SK-N-SH treated with all-trans-retinoic acid at 6 μM for 48 hours (cell line): ENCODE data around the gene ASCC1.

Experiments
- ATAC-seq: fragments of 200-7000 bp; cut with Tn5 transposase; 3 replicates; pipeline ENCODE4 v1.9.1; 2020; ENCODE audit warnings: mild to moderate bottlenecking, moderate library complexity
- ARNTL ChIP-seq: fragments of 450-650 bp; formaldehyde crosslinking; IDR thresholded peaks from 2 replicates; pipeline ENCODE4 v1.5.0; 2020; ENCODE audit warnings: low read depth, mild to moderate bottlenecking, moderate library complexity, borderline replicate concordance
- BACH2 ChIP-seq: fragments of 250-450 bp; sonication (Bioruptor Pico); IDR thresholded peaks from 2 replicates; pipeline ENCODE4 v1.9.0; 2021; ENCODE audit warnings: mild to moderate bottlenecking, borderline replicate concordance
- CSDC2 ChIP-seq: fragments of 250-450 bp; sonication (Bioruptor Pico); IDR thresholded peaks from 2 replicates; pipeline ENCODE4 v1.5.0; 2020; ENCODE audit warnings: mild to moderate bottlenecking, moderate library complexity
- ESRRG ChIP-seq: fragments of 250-450 bp; sonication (Bioruptor Pico); IDR thresholded peaks from 2 replicates; pipeline ENCODE4 v1.6.1; 2021; ENCODE audit warnings: mild to moderate bottlenecking
- GLIS3 ChIP-seq: fragments of 250-450 bp; sonication (Bioruptor Pico); IDR thresholded peaks from 2 replicates; pipeline ENCODE4 v1.5.0; 2020; ENCODE audit warnings: mild to moderate bottlenecking, moderate library complexity
- ISL1 ChIP-seq: fragments of 250-450 bp; sonication (Bioruptor Pico); IDR thresholded peaks from 2 replicates; pipeline ENCODE4 v2.1.2; 2022; ENCODE audit warnings: mild to moderate bottlenecking, moderate library complexity
- OSR1 ChIP-seq: fragments of 250-450 bp; sonication (Bioruptor Pico); IDR thresholded peaks from 2 replicates; pipeline ENCODE4 v1.8.0; 2022; ENCODE audit warnings: moderate library complexity, mild to moderate bottlenecking, inconsistent platforms
- PATZ1 ChIP-seq: fragments of 250-450 bp; sonication (Bioruptor Pico); IDR thresholded peaks from 2 replicates; pipeline ENCODE4 v1.8.0; 2020; ENCODE audit warnings: mild to moderate bottlenecking, moderate library complexity, borderline replicate concordance
- PPARA ChIP-seq: fragments of 250-450 bp; sonication (Bioruptor Pico); IDR thresholded peaks from 2 replicates; pipeline ENCODE4 v1.5.0; 2020; ENCODE audit warnings: mild to moderate bottlenecking, borderline replicate concordance
- RARB ChIP-seq: fragments of 250-450 bp; sonication (Bioruptor Pico); IDR thresholded peaks from 2 replicates; pipeline ENCODE4 v1.8.0; 2021; ENCODE audit warnings: mild to moderate bottlenecking, moderate library complexity
- SNAI2 ChIP-seq: fragments of 250-450 bp; sonication (Bioruptor Pico); IDR thresholded peaks from 2 replicates; pipeline ENCODE4 v1.5.0; 2020; ENCODE audit warnings: mild to moderate bottlenecking, moderate library complexity
- TOX ChIP-seq: fragments of 250-450 bp; sonication (Bioruptor Pico); IDR thresholded peaks from 2 replicates; pipeline ENCODE4 v1.8.0; 2021; ENCODE audit warnings: mild to moderate bottlenecking, moderate library complexity, borderline replicate concordance
- ZC3H10 ChIP-seq: fragments of 250-450 bp; sonication (Bioruptor Pico); IDR thresholded peaks from 2 replicates; pipeline ENCODE4 v1.5.1; 2021; ENCODE audit warnings: mild to moderate bottlenecking, moderate library complexity
- ZFP3 ChIP-seq: fragments of 250-450 bp; sonication (Bioruptor Pico); IDR thresholded peaks from 2 replicates; pipeline ENCODE4 v1.5.0; 2020; ENCODE audit warnings: mild to moderate bottlenecking, moderate library complexity
- ZFP30 ChIP-seq: fragments of 450-650 bp; formaldehyde crosslinking; IDR thresholded peaks from 2 replicates; pipeline ENCODE4 v1.5.0; 2022; ENCODE audit warnings: mild to moderate bottlenecking, moderate library complexity
- ZNF70 ChIP-seq: fragments of 450-650 bp; formaldehyde crosslinking; IDR thresholded peaks from 2 replicates; pipeline ENCODE4 v1.5.0; 2020; ENCODE audit warnings: mild to moderate bottlenecking, moderate library complexity
- ZNF8 ChIP-seq: fragments of 450-650 bp; formaldehyde crosslinking; IDR thresholded peaks from 2 replicates; pipeline ENCODE4 v1.5.0; 2020; ENCODE audit warnings: mild to moderate bottlenecking, moderate library complexity
- TF ChIP-seq, protein P1 (sequence below): fragments of 250-450 bp; sonication (Bioruptor Pico); IDR thresholded peaks from 2 replicates; pipeline ENCODE4 v1.5.1; 2020; ENCODE audit warnings: low read depth, mild to moderate bottlenecking, moderate library complexity
- TF ChIP-seq, protein P2 (sequence below): fragments of 250-450 bp; sonication (Bioruptor Pico); IDR thresholded peaks from 2 replicates; pipeline ENCODE4 v1.8.0; 2021; ENCODE audit warnings: low read depth, mild to moderate bottlenecking, moderate library complexity, borderline replicate concordance
- TF ChIP-seq, protein P3 (sequence below): fragments of 250-450 bp; sonication (Bioruptor Pico); IDR thresholded peaks from 2 replicates; pipeline ENCODE4 v1.5.1; 2021; ENCODE audit warnings: mild to moderate bottlenecking, moderate library complexity
- TF ChIP-seq, protein P4 (sequence below): fragments of 250-450 bp; sonication (Bioruptor Pico); IDR thresholded peaks from 2 replicates; pipeline ENCODE4 v1.5.0; 2020; ENCODE audit warnings: mild to moderate bottlenecking, moderate library complexity

The ASCC1 gene

GRCh38 chr10:72239409-72239808 lies 23.3 kb upstream of the ASCC1 start:
- no peak for ATAC-seq

DNA sequence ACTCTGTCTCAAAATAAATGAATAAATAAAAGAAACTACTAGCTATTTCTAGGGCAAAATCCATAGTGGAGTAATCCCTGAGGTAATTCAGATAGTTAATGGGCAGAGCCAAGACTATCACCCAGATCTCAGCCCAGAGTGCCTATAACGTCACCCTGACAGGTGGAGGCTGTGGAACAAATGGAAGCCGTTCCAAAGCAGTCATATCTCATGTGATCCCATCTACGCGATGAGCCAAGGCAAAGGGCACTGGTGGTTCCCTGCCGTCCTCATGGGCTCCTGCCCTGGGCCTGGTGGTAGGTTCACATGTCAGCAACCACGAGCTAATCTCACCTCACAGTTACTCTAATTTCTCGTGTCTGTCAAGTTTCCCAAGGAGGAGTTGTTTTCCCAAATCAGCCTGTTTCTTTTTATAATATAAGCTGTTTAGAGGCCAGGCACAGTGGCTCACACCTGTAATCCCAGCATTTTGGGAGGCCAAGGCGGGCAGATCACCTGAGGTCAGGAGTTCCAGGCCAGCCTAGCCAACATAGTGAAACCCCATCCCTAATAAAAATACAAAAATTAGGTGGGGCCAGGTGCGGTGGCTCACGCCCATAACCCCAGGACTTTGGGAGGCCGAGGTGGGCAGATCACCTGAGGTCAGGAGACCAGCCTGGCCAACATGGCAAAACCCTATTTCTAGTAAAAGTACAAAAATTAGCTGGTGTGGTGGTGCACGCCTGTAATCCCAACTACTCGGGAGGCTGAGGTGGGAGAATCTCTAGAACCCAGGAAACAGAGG lies 22.5 kb upstream of the ASCC1 start:
- no peak for TF ChIP-seq OSR1 (CRISPR knock-in tag)
- TF ChIP-seq TOX (CRISPR knock-in tag): no peak
- no peak for TF ChIP-seq PPARA (CRISPR knock-in tag)
- no peak for TF ChIP-seq ARNTL
- no peak for TF ChIP-seq SNAI2 (CRISPR knock-in tag)
- TF ChIP-seq, protein P1, sequence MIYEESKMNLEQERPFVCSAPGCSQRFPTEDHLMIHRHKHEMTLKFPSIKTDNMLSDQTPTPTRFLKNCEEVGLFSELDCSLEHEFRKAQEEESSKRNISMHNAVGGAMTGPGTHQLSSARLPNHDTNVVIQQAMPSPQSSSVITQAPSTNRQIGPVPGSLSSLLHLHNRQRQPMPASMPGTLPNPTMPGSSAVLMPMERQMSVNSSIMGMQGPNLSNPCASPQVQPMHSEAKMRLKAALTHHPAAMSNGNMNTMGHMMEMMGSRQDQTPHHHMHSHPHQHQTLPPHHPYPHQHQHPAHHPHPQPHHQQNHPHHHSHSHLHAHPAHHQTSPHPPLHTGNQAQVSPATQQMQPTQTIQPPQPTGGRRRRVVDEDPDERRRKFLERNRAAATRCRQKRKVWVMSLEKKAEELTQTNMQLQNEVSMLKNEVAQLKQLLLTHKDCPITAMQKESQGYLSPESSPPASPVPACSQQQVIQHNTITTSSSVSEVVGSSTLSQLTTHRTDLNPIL (CRISPR knock-in tag): no peak
- TF ChIP-seq GLIS3 (CRISPR knock-in tag): no peak
- no peak for TF ChIP-seq RARB (CRISPR knock-in tag)
- ATAC-seq: no peak

More at GRCh38 chr10:72239409-72239808, 23.3 kb upstream of the ASCC1 start:
- TF ChIP-seq ARNTL: no peak
- TF ChIP-seq SNAI2 (CRISPR knock-in tag): no peak
- no peak for TF ChIP-seq CSDC2
- TF ChIP-seq TOX (CRISPR knock-in tag): no peak
- TF ChIP-seq, protein P2, sequence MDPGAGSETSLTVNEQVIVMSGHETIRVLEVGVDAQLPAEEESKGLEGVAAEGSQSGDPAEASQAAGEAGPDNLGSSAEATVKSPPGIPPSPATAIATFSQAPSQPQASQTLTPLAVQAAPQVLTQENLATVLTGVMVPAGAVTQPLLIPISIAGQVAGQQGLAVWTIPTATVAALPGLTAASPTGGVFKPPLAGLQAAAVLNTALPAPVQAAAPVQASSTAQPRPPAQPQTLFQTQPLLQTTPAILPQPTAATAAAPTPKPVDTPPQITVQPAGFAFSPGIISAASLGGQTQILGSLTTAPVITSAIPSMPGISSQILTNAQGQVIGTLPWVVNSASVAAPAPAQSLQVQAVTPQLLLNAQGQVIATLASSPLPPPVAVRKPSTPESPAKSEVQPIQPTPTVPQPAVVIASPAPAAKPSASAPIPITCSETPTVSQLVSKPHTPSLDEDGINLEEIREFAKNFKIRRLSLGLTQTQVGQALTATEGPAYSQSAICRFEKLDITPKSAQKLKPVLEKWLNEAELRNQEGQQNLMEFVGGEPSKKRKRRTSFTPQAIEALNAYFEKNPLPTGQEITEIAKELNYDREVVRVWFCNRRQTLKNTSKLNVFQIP (CRISPR knock-in tag): no peak
- TF ChIP-seq ISL1 (CRISPR knock-in tag): no peak
- TF ChIP-seq GLIS3 (CRISPR knock-in tag): no peak
- no peak for TF ChIP-seq RARB (CRISPR knock-in tag)
- TF ChIP-seq ZC3H10 (CRISPR knock-in tag): no peak
- TF ChIP-seq ZFP3 (CRISPR knock-in tag): no peak
- no peak for TF ChIP-seq PPARA (CRISPR knock-in tag)
- no peak for TF ChIP-seq PATZ1
- no peak for TF ChIP-seq ZNF8 (CRISPR knock-in tag)
- TF ChIP-seq, protein P3, sequence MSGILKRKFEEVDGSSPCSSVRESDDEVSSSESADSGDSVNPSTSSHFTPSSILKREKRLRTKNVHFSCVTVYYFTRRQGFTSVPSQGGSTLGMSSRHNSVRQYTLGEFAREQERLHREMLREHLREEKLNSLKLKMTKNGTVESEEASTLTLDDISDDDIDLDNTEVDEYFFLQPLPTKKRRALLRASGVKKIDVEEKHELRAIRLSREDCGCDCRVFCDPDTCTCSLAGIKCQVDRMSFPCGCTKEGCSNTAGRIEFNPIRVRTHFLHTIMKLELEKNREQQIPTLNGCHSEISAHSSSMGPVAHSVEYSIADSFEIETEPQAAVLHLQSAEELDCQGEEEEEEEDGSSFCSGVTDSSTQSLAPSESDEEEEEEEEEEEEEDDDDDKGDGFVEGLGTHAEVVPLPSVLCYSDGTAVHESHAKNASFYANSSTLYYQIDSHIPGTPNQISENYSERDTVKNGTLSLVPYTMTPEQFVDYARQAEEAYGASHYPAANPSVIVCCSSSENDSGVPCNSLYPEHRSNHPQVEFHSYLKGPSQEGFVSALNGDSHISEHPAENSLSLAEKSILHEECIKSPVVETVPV: no peak
- no peak for TF ChIP-seq ZFP30

DNA sequence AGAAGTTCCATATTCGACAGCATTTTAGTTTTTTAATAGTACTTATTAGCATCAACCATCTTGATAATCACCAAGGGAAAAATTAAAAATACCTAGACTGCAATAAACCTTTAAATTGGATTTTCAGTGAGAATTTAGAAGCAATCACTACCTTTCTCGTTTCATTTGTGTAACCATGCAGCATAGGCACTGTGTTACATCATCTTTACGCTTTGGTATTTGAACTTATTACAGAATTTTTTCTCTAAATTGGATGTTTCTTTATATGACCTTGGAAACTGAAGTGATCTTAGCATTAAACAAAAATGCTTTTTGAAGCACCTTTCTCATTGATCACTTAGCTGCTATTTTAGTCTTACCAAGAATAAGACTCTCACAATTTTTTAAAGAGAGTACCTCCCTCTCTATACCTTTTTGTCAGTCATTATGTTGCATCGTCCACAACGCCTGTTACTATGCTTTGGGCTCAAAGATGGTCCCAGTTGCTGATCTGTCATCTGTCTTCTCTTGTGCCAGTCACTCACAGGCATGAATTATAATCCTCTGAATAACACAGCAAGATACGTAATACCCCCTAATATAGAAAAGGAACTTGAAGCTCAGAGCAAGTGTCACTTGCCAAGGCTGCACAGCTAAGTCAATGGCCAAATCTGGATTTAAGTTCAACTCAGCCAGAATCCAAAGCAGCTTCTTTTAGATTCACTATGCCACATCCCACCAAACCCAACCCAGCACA lies 19.6 kb upstream of the ASCC1 start:
- no peak for ATAC-seq
- TF ChIP-seq PPARA (CRISPR knock-in tag) (no peak), PATZ1 (no peak), CSDC2 (no peak), BACH2 (CRISPR knock-in tag) (no peak), SNAI2 (CRISPR knock-in tag) (no peak), RARB (CRISPR knock-in tag) (no peak), ZFP3 (CRISPR knock-in tag) (no peak), ESRRG (CRISPR knock-in tag) (no peak), TOX (CRISPR knock-in tag) (no peak), GLIS3 (CRISPR knock-in tag) (no peak), ZNF70 (no peak)
- TF ChIP-seq, protein P2 (CRISPR knock-in tag): no peak
- TF ChIP-seq, protein P1 (CRISPR knock-in tag): no peak
- TF ChIP-seq, protein P4, sequence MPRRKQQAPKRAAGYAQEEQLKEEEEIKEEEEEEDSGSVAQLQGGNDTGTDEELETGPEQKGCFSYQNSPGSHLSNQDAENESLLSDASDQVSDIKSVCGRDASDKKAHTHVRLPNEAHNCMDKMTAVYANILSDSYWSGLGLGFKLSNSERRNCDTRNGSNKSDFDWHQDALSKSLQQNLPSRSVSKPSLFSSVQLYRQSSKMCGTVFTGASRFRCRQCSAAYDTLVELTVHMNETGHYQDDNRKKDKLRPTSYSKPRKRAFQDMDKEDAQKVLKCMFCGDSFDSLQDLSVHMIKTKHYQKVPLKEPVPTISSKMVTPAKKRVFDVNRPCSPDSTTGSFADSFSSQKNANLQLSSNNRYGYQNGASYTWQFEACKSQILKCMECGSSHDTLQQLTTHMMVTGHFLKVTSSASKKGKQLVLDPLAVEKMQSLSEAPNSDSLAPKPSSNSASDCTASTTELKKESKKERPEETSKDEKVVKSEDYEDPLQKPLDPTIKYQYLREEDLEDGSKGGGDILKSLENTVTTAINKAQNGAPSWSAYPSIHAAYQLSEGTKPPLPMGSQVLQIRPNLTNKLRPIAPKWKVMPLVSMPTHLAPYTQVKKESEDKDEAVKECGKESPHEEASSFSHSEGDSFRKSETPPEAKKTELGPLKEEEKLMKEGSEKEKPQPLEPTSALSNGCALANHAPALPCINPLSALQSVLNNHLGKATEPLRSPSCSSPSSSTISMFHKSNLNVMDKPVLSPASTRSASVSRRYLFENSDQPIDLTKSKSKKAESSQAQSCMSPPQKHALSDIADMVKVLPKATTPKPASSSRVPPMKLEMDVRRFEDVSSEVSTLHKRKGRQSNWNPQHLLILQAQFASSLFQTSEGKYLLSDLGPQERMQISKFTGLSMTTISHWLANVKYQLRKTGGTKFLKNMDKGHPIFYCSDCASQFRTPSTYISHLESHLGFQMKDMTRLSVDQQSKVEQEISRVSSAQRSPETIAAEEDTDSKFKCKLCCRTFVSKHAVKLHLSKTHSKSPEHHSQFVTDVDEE (CRISPR knock-in tag): no peak
